Subcutaneous abdominal adipose tissue (tissue), 5 donors: ENCODE results near the gene KCNJ6.

Experiments used
- H3K27ac ChIP-seq: one replicate; pipeline ENCODE4 v1.7.0; 2013; ENCODE audit warnings: low read depth, mild to moderate bottlenecking, inconsistent platforms, low read length, moderate library complexity
- H3K27me3 ChIP-seq, 5 donors: one replicate each; pipeline ENCODE4 v1.7.0; 2013; ENCODE audit warnings: low read length in 5 of 5, inconsistent platforms in 1 of 5; ENCODE audit not compliant: control insufficient read depth in 5 of 5, insufficient read depth in 4 of 5
- H3K36me3 ChIP-seq, 5 donors: one replicate each; pipeline ENCODE4 v1.7.0; 2013; ENCODE audit warnings: low read length in 5 of 5; ENCODE audit not compliant: control insufficient read depth in 5 of 5, insufficient read depth in 5 of 5
- H3K4me1 ChIP-seq, 5 donors: one replicate each; pipeline ENCODE4 v1.7.0; 2013; ENCODE audit warnings: low read length in 5 of 5, mild to moderate bottlenecking in 3 of 5, moderate library complexity in 1 of 5; ENCODE audit not compliant: control insufficient read depth in 5 of 5, insufficient read depth in 5 of 5
- H3K4me3 ChIP-seq, 5 donors: one replicate each; pipeline ENCODE4 v1.7.0; 2013; ENCODE audit warnings: low read length in 5 of 5, low read depth in 1 of 5
- H3K9ac ChIP-seq, 5 donors: one replicate each; pipeline ENCODE4 v1.7.0; 2013; ENCODE audit warnings: low read length in 5 of 5, mild to moderate bottlenecking in 4 of 5, moderate library complexity in 3 of 5
- H3K9me3 ChIP-seq, 5 donors: one replicate each; pipeline ENCODE4 v1.7.0; 2013; ENCODE audit warnings: low read length in 5 of 5; ENCODE audit not compliant: control insufficient read depth in 5 of 5
- donor health status: healthy.
- donor health status: healthy.
- donor health status: healthy.
- donor health status: healthy.
- donor health status: healthy.

The KCNJ6 gene

GRCh38 chr21:37833301-37833700 lies 83.0 kb downstream of the KCNJ6 start:
- no peaks in the 10 kb centered on the region for H3K36me3 ChIP-seq
- peaks cover 0 to 7% (median 4%) of the 10 kb centered on the region in 5 donors for H3K27me3 ChIP-seq
- no peak overlapping the region for H3K9ac ChIP-seq
- H3K4me3 ChIP-seq: no peak overlapping the region
- no peaks in the 10 kb centered on the region for H3K4me1 ChIP-seq
- H3K9me3 ChIP-seq: no peaks in the 10 kb centered on the region
- no peak overlapping the region for H3K27ac ChIP-seq

- Histone ChIP-seq H3K4me1 (no peaks in the 10 kb centered on the region), H3K36me3 (no peaks in the 10 kb centered on the region), H3K27me3 (peaks cover 0 to 7% (median 3%) of the 10 kb centered on the region in 5 donors), H3K9ac (no peak overlapping the region), H3K9me3 (no peaks in the 10 kb centered on the region), H3K4me3 (no peak overlapping the region), H3K27ac (no peak overlapping the region)
Measured at GRCh38 chr21:37829447-37829846, 86.8 kb downstream of the KCNJ6 start.

- Histone ChIP-seq H3K4me3 (no peak overlapping the region), H3K27me3 (peaks cover 0 to 7% (median 2%) of the 10 kb centered on the region in 5 donors), H3K9me3 (no peaks in the 10 kb centered on the region), H3K9ac (no peak overlapping the region), H3K4me1 (no peaks in the 10 kb centered on the region), H3K27ac (no peak overlapping the region), H3K36me3 (no peaks in the 10 kb centered on the region)
Measured at GRCh38 chr21:37828991-37829390, 87.3 kb downstream of the KCNJ6 start.

- Histone ChIP-seq H3K9me3 (no peaks in the 10 kb centered on the region), H3K4me3 (no peak overlapping the region), H3K36me3 (no peaks in the 10 kb centered on the region), H3K27me3 (peaks cover 0 to 7% (median 0%) of the 10 kb centered on the region in 5 donors), H3K4me1 (no peaks in the 10 kb centered on the region), H3K27ac (no peak overlapping the region), H3K9ac (no peak overlapping the region)
Measured at GRCh38 chr21:37828556-37828955, 87.7 kb downstream of the KCNJ6 start.

GRCh38 chr21:37827913-37828312 lies 88.3 kb downstream of the KCNJ6 start:
- Histone ChIP-seq H3K4me3 (no peak overlapping the region), H3K36me3 (no peaks in the 10 kb centered on the region), H3K27me3 (peaks cover 0 to 7% (median 0%) of the 10 kb centered on the region in 5 donors), H3K9ac (no peak overlapping the region), H3K4me1 (no peaks in the 10 kb centered on the region), H3K27ac (no peak overlapping the region), H3K9me3 (no peaks in the 10 kb centered on the region)

GRCh38 chr21:37821786-37822450 lies 94.3 kb downstream of the KCNJ6 start:
- Histone ChIP-seq H3K9me3 (no peaks in the 10 kb centered on the region), H3K36me3 (no peaks in the 10 kb centered on the region), H3K9ac (no peak overlapping the region), H3K27me3 (peaks cover 0 to 5% (median 0%) of the 10 kb centered on the region in 5 donors), H3K27ac (no peak overlapping the region), H3K4me3 (no peak overlapping the region), H3K4me1 (no peaks in the 10 kb centered on the region)

GRCh38 chr21:37821092-37821491 lies 95.2 kb downstream of the KCNJ6 start:
- Histone ChIP-seq H3K9ac (no peak overlapping the region), H3K27ac (no peak overlapping the region), H3K4me1 (no peaks in the 10 kb centered on the region), H3K4me3 (no peak overlapping the region), H3K36me3 (no peaks in the 10 kb centered on the region), H3K27me3 (peaks cover 0 to 5% (median 0%) of the 10 kb centered on the region in 5 donors), H3K9me3 (no peaks in the 10 kb centered on the region)

GRCh38 chr21:37819372-37819771 lies 96.9 kb downstream of the KCNJ6 start:
- Histone ChIP-seq H3K9me3 (no peaks in the 10 kb centered on the region), H3K36me3 (no peaks in the 10 kb centered on the region), H3K4me3 (no peak overlapping the region), H3K27ac (no peak overlapping the region), H3K4me1 (no peaks in the 10 kb centered on the region), H3K9ac (no peak overlapping the region), H3K27me3 (peaks cover 0 to 7% (median 0%) of the 10 kb centered on the region in 5 donors)

- peaks cover 0 to 5% (median 0%) of the 10 kb centered on the region in 5 donors for H3K27me3 ChIP-seq
- no peak overlapping the region for H3K27ac ChIP-seq
- H3K4me3 ChIP-seq: no peak overlapping the region
- H3K9me3 ChIP-seq: peaks cover 0 to 3% (median 0%) of the 10 kb centered on the region in 5 donors
- H3K4me1 ChIP-seq: no peaks in the 10 kb centered on the region
- H3K36me3 ChIP-seq: no peaks in the 10 kb centered on the region
- H3K9ac ChIP-seq: no peak overlapping the region
Measured at GRCh38 chr21:37817242-37817641, 99.0 kb downstream of the KCNJ6 start.

GRCh38 chr21:37815893-37816292 lies 100.4 kb downstream of the KCNJ6 start:
- H3K36me3 ChIP-seq: no peaks in the 10 kb centered on the region
- H3K4me3 ChIP-seq: no peak overlapping the region
- no peaks in the 10 kb centered on the region for H3K4me1 ChIP-seq
- no peak overlapping the region for H3K27ac ChIP-seq
- H3K9ac ChIP-seq: no peak overlapping the region
- H3K9me3 ChIP-seq: peaks cover 4 to 9% (median 5%) of the 10 kb centered on the region in 5 donors
- peaks cover 0 to 3% (median 0%) of the 10 kb centered on the region in 5 donors for H3K27me3 ChIP-seq
